ENCODE results near the gene ZSCAN31. TPM values are rescaled to one million over a fixed set of nuclear protein-coding genes. Genes with fewer than 3 reads are reported as not detected.

The ZSCAN31 gene
- total and polyA plus RNA-seq, 9 of the 15 experiments (the other 6 are each of a cell fraction or from before 2014, with no cell fraction given): 3.9 to 12.1 (median 7.0) TPM

GRCh38 chr6:28353981-28354676 lies 18.2 kb upstream of the ZSCAN31 start (continued):
- peak; percentile 48 for TF ChIP-seq MGA (IDR thresholded peaks at IDR 0.05)
- TF ChIP-seq MLLT1 (IDR thresholded peaks at IDR 0.05): peak in 1 of 2 experiments; percentile 77; a peak in 2 of 4 replicates
- TF ChIP-seq ZFX (CRISPR knock-in tag; IDR thresholded peaks at IDR 0.05): peak; percentile 68
- peak; percentile 98 for TF ChIP-seq ZNF316 (IDR thresholded peaks at IDR 0.05)
- no peak for TF ChIP-seq SFPQ (IDR thresholded peaks at IDR 0.05; ENCODE audit: low read depth, low read length)
- TF ChIP-seq PTRF (tag; IDR thresholded peaks at IDR 0.05): peak; percentile 98
- TF ChIP-seq ATF7 (IDR thresholded peaks at IDR 0.05): peak; percentile 88
- no peak for TF ChIP-seq U2AF2 (optimal IDR thresholded peaks at IDR 0.05; ENCODE audit: low read depth, low read length)
- 0 out of 2 replicates have a peak, but pooled peaks have one; percentile 24 for TF ChIP-seq MTA2 (IDR thresholded peaks at IDR 0.05; ENCODE audit: low read depth)
- TF ChIP-seq, protein P1, sequence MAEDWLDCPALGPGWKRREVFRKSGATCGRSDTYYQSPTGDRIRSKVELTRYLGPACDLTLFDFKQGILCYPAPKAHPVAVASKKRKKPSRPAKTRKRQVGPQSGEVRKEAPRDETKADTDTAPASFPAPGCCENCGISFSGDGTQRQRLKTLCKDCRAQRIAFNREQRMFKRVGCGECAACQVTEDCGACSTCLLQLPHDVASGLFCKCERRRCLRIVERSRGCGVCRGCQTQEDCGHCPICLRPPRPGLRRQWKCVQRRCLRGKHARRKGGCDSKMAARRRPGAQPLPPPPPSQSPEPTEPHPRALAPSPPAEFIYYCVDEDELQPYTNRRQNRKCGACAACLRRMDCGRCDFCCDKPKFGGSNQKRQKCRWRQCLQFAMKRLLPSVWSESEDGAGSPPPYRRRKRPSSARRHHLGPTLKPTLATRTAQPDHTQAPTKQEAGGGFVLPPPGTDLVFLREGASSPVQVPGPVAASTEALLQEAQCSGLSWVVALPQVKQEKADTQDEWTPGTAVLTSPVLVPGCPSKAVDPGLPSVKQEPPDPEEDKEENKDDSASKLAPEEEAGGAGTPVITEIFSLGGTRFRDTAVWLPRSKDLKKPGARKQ (CRISPR knock-in tag; IDR thresholded peaks at IDR 0.05): no peak

Measured in K562 (cell line).